Neural progenitor cell (in vitro differentiated cells): ENCODE results near the gene STRIP2.

Source experiments
- EZH2 ChIP-seq: fragments of 200-600 bp; sonication (generic); IDR thresholded peaks from 2 replicates; pipeline ENCODE4 v1.6.1; 2017; ENCODE audit warnings: antibody characterized with exemption, mild to moderate bottlenecking, moderate library complexity
- EZH2phosphoT487 ChIP-seq: fragments of 200-600 bp; sonication (generic); IDR thresholded peaks from 2 replicates; pipeline ENCODE4 v1.6.1; 2017; ENCODE audit warnings: antibody characterized with exemption
- TF ChIP-seq, protein P1 (sequence below): fragments of 200-600 bp; sonication (generic); IDR thresholded peaks from 2 replicates; pipeline ENCODE4 v1.5.1; 2017; ENCODE audit warnings: antibody characterized with exemption, mild to moderate bottlenecking

DNA sequence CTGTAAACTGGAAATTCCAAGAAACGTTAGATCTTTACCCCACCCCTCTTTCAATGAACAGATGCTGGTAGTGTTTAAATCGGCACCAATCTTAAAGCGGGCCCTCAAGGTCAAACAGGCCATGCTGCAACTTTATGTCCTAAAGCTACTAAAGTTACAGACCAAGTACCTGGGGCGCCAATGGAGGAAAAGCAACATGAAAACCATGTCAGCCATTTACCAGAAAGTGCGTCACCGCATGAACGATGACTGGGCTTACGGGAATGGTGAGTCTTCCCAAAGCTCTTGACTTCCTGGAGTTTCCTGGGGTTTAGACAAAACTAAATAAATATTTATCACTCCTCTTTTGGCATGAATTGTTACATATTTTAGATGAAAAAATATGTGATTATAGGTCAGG is 48.5 kb downstream of the STRIP2 start:
- no peak for TF ChIP-seq EZH2
- TF ChIP-seq, protein P1, sequence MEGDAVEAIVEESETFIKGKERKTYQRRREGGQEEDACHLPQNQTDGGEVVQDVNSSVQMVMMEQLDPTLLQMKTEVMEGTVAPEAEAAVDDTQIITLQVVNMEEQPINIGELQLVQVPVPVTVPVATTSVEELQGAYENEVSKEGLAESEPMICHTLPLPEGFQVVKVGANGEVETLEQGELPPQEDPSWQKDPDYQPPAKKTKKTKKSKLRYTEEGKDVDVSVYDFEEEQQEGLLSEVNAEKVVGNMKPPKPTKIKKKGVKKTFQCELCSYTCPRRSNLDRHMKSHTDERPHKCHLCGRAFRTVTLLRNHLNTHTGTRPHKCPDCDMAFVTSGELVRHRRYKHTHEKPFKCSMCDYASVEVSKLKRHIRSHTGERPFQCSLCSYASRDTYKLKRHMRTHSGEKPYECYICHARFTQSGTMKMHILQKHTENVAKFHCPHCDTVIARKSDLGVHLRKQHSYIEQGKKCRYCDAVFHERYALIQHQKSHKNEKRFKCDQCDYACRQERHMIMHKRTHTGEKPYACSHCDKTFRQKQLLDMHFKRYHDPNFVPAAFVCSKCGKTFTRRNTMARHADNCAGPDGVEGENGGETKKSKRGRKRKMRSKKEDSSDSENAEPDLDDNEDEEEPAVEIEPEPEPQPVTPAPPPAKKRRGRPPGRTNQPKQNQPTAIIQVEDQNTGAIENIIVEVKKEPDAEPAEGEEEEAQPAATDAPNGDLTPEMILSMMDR: no peak
- TF ChIP-seq EZH2phosphoT487: no peak
